OCI-LY1 (cell line): ENCODE measurements around the gene SLC22A7.

Source experiments
- H2AFZ ChIP-seq: fragments of 200-600 bp; sonication (generic), shearing (Covaris generic); 2 replicates; pipeline ENCODE4 v1.6.0; 2014; ENCODE audit warnings: antibody characterized with exemption, mild to moderate bottlenecking, low read length
- H3F3A ChIP-seq: fragments of 200-600 bp; sonication (generic), shearing (Covaris generic); 2 replicates; pipeline ENCODE4 v1.6.0; 2014; ENCODE audit warnings: mild to moderate bottlenecking, antibody characterized with exemption, low read length, moderate library complexity; ENCODE audit not compliant: insufficient read depth
- H3K27ac ChIP-seq: fragments of 200-600 bp; sonication (generic); 2 replicates; pipeline ENCODE4 v1.5.1; 2014; ENCODE audit warnings: low read length, mixed run types, mild to moderate bottlenecking, low read depth; ENCODE audit not compliant: poor library complexity, severe bottlenecking
- H3K27me3 ChIP-seq: fragments of 200-600 bp; sonication (generic); 2 replicates; pipeline ENCODE4 v1.6.0; 2014; ENCODE audit warnings: antibody characterized with exemption, mild to moderate bottlenecking, low read length, moderate library complexity; ENCODE audit not compliant: insufficient read depth
- H3K36me3 ChIP-seq: fragments of 200-600 bp; sonication (generic); 2 replicates; pipeline ENCODE4 v1.6.1; 2014; ENCODE audit warnings: mild to moderate bottlenecking, antibody characterized with exemption, low read length, moderate library complexity, mixed read lengths; ENCODE audit not compliant: insufficient read depth
- H3K4me1 ChIP-seq: fragments of 200-600 bp; sonication (generic); 2 replicates; pipeline ENCODE4 v1.5.1; 2014; ENCODE audit warnings: mild to moderate bottlenecking, low read length, moderate library complexity; ENCODE audit not compliant: insufficient read depth, severe bottlenecking
- H3K4me2 ChIP-seq: fragments of 200-600 bp; sonication (generic), shearing (Covaris generic); 2 replicates; pipeline ENCODE4 v1.6.1; 2014; ENCODE audit warnings: low read length
- H3K4me3 ChIP-seq: fragments of 200-600 bp; sonication (generic); 2 replicates; pipeline ENCODE4 v1.5.1; 2014; ENCODE audit warnings: low read length, low read depth, mild to moderate bottlenecking, mixed read lengths; ENCODE audit not compliant: poor library complexity, severe bottlenecking
- H3K79me2 ChIP-seq: fragments of 200-600 bp; shearing (Covaris generic); 2 replicates; pipeline ENCODE4 v1.6.1; 2016; ENCODE audit warnings: mixed run types, low read length, mixed read lengths; ENCODE audit not compliant: insufficient read depth
- H3K9ac ChIP-seq: fragments of 200-600 bp; sonication (generic), shearing (Covaris generic); 2 replicates; pipeline ENCODE4 v1.6.1; 2014; ENCODE audit warnings: mild to moderate bottlenecking, low read length, mixed read lengths
- H3K9me2 ChIP-seq: fragments of 200-600 bp; sonication (generic), shearing (Covaris generic); 2 replicates; pipeline ENCODE4 v1.6.1; 2014; ENCODE audit warnings: low read depth, mild to moderate bottlenecking, low read length, mixed read lengths
- H3K9me3 ChIP-seq: fragments of 200-600 bp; shearing (Covaris generic); 2 replicates; pipeline ENCODE4 v1.6.1; 2014; ENCODE audit warnings: low read length, mixed read lengths
- H4K20me1 ChIP-seq: fragments of 200-600 bp; sonication (generic), shearing (Covaris generic); 2 replicates; pipeline ENCODE4 v1.6.0; 2016; ENCODE audit warnings: mild to moderate bottlenecking, low read length; ENCODE audit not compliant: insufficient read depth
- CTCF ChIP-seq: fragments of 200-600 bp; sonication (generic), shearing (Covaris generic); IDR thresholded peaks from 2 replicates; pipeline ENCODE4 v1.5.1; 2017; ENCODE audit warnings: mild to moderate bottlenecking, antibody characterized with exemption, low read length, moderate library complexity, mixed read lengths
- EZH2 ChIP-seq: fragments of 200-600 bp; sonication (generic), shearing (Covaris generic); IDR thresholded peaks from 2 replicates; pipeline ENCODE4 v1.8.0; 2017; ENCODE audit warnings: borderline replicate concordance, mixed run types, mild to moderate bottlenecking, antibody characterized with exemption, low read length, moderate library complexity, mixed read lengths

The SLC22A7 gene

GRCh38 chr6:43331470-43331869 lies 33.4 kb downstream of the SLC22A7 start:
- no peak for TF ChIP-seq EZH2
- TF ChIP-seq CTCF, result no peak
- H3F3A ChIP-seq, result no peaks in the 10 kb centered on the region
- no peak overlapping the region for H3K27ac ChIP-seq

GRCh38 chr6:43331891-43332290 lies 33.8 kb downstream of the SLC22A7 start:
- TF ChIP-seq CTCF, result no peak
- TF ChIP-seq EZH2, result no peak
- Histone ChIP-seq H3K79me2 (no peaks in the 10 kb centered on the region), H3F3A (no peaks in the 10 kb centered on the region), H3K27me3 (no peaks in the 10 kb centered on the region), H3K27ac (no peak overlapping the region), H3K4me1 (no peaks in the 10 kb centered on the region), H3K4me3 (no peak overlapping the region), H4K20me1 (no peaks in the 10 kb centered on the region), H3K36me3 (peaks cover 6% of the 10 kb centered on the region; the same call in 1 of the 2 replicates), H3K9me3 (no peaks in the 10 kb centered on the region), H2AFZ (no peak overlapping the region), H3K9ac (no peak overlapping the region), H3K9me2 (no peaks in the 10 kb centered on the region), H3K4me2 (no peak overlapping the region)

More at GRCh38 chr6:43331470-43331869, 33.4 kb downstream of the SLC22A7 start:
- Histone ChIP-seq H3K4me3 (no peak overlapping the region), H3K79me2 (no peaks in the 10 kb centered on the region), H3K9me3 (no peaks in the 10 kb centered on the region), H3K36me3 (peaks cover 5% of the 10 kb centered on the region; the same call in 1 of the 2 replicates), H3K4me1 (no peaks in the 10 kb centered on the region), H3K9ac (no peak overlapping the region), H3K4me2 (no peak overlapping the region), H4K20me1 (no peaks in the 10 kb centered on the region), H2AFZ (no peak overlapping the region), H3K9me2 (no peaks in the 10 kb centered on the region), H3K27me3 (no peaks in the 10 kb centered on the region)

GRCh38 chr6:43334466-43335095 lies 36.5 kb downstream of the SLC22A7 start:
- Histone ChIP-seq H3K9me2 (no peaks in the 10 kb centered on the region), H3K4me2 (no peak overlapping the region)
- no peak for TF ChIP-seq EZH2
- peak; percentile 48 for TF ChIP-seq CTCF

More at GRCh38 chr6:43334466-43335095, 36.5 kb downstream of the SLC22A7 start:
- H3K9ac ChIP-seq, result no peak overlapping the region
- no peak overlapping the region for H2AFZ ChIP-seq
- H3K79me2 ChIP-seq, result no peaks in the 10 kb centered on the region
- H3K27me3 ChIP-seq, result no peaks in the 10 kb centered on the region
- H3K27ac ChIP-seq, result no peak overlapping the region
- H3K36me3 ChIP-seq, result peaks cover 30% of the 10 kb centered on the region
- no peaks in the 10 kb centered on the region for H4K20me1 ChIP-seq
- no peaks in the 10 kb centered on the region for H3K4me1 ChIP-seq
- no peak overlapping the region for H3K4me3 ChIP-seq
- no peaks in the 10 kb centered on the region for H3K9me3 ChIP-seq
- no peaks in the 10 kb centered on the region for H3F3A ChIP-seq
